Stimulated activated memory B cell treated with anti-CD40 and anti-IgM and Interleukin-4, amounts not matched to agents 10 μg/mL and 1 μg/mL and 100 μg/mL, for 72 hours (primary cell): ENCODE measurements around the gene MMP28.

Source experiments
- ATAC-seq: fragments of 150-1000 bp; cut with Tn5 transposase; 2 replicates; pipeline ENCODE4 v1.10.0; 2021
- H3K27ac Mint-ChIP-seq: one replicate; pipeline ENCODE4 v1.8.0; 2022; ENCODE audit warnings: mild to moderate bottlenecking, mixed read lengths
- H3K27me3 Mint-ChIP-seq: one replicate; pipeline ENCODE4 v1.8.0; 2022; ENCODE audit warnings: mixed read lengths
- H3K36me3 Mint-ChIP-seq: one replicate; pipeline ENCODE4 v1.8.0; 2022; ENCODE audit warnings: mixed read lengths
- H3K4me1 Mint-ChIP-seq: one replicate; pipeline ENCODE4 v1.8.0; 2022; ENCODE audit warnings: mixed read lengths
- H3K4me3 Mint-ChIP-seq: one replicate; pipeline ENCODE4 v1.8.0; 2022; ENCODE audit warnings: mild to moderate bottlenecking, moderate library complexity, mixed read lengths
- H3K9me3 Mint-ChIP-seq: one replicate; pipeline ENCODE4 v1.8.0; 2022; ENCODE audit warnings: mixed read lengths

The MMP28 gene

DNA sequence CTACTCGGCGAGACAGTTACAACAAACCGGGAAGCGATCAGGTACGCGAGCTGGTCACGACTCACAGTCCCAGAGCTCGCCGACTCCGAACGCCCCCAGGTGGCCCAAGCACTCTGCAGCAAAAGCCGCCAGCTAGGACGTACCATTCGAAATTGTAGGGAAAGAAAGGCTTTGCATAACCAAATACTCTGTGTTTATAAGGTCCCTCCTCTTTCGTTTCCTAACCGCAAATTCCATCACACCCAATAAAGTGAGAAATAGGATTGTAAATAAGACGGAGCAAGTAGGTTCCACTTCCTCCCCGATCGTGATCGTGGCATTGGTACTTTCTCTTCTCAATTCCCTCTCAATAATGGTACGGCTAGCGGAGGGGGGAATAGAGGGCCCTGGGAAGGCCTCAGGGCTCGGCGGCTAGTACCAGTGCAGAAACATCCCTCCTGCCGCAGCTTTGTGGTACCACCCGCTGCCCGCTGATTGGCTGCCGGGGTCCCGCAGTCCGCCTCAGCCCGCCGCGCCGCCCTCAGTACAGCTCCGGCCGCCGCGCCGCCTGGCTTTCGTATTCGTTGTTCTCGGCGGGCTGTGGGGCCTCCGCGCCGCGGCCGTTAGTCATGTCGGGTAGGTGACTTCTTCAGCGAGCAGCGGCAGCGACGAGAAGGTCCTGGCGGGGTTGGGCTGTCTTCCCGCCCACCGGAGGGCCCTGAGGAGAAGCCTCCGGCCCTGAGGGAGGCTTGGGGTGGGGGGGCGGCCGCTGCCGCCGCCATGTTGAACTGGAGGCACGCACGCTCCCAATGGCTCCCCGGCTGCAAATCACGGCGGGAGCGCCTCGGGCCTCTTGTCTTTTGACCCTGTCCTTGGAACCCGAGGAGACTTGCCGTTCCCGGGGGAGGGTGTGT is 13.8 kb upstream of the MMP28 start, which contains the start of gene TAF15:
Gene TAF15 (plus strand): TSS at position 523 of the 893 bp plus-strand sequence. CDS start 86 bp downstream, at position 609.
- Mint-ChIP-seq H3K27me3 (no peaks in the 10 kb centered on the region), H3K4me3 (peak within 1 kb of the TSS; percentile 96)
- ATAC-seq, result peak; percentile 98

DNA sequence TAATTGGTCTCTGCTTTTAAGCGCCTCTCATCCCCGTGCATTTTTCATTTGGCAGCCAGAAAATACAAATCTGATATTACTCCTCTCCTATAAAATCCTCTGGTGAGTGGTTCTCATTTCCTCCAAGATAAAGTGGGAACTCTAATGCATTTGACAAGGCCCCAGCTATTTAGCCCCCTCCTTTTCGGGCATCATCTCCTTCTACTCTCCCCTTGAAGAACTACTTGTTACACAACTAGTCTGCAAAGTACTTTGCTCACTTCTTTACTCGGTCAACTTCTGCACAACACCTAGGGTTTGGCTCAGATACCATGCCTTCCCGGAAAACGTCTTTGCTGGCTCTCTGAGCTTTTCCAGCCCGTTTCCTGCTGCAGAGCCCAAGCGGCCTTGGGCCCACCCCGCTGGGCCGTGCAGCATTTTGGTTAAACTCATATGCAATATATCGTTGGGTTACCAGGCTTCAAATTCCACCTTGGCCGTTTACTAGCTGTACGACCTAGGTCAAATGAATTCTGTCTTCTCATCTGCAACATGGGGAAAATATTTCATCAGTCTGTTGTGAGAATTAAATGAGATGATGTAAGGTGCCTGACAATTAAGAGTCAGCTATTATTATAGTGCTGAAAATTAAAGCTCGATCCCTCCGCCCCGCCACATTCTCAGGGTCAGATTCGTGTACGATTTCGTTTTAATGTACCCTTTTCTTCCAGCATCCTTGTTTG is 13.0 kb upstream of the MMP28 start:
- Mint-ChIP-seq H3K36me3 (peaks cover 5% of the 10 kb centered on the region), H3K27ac (peak overlapping the region; percentile 99), H3K4me1 (peaks cover 35% of the 10 kb centered on the region), H3K9me3 (no peaks in the 10 kb centered on the region), H3K4me3 (peak overlapping the region; percentile 96), H3K27me3 (no peaks in the 10 kb centered on the region)
- no peak for ATAC-seq

More for the DNA sequence above, 13.8 kb upstream of the MMP28 start, which contains the start of gene TAF15:
- H3K27ac Mint-ChIP-seq, result peak within 1 kb of the TSS; percentile 99
- H3K36me3 Mint-ChIP-seq, result peaks cover 10% of the 10 kb centered on the region
- H3K4me1 Mint-ChIP-seq, result peaks cover 40% of the 10 kb centered on the region
- H3K9me3 Mint-ChIP-seq, result no peaks in the 10 kb centered on the region

DNA sequence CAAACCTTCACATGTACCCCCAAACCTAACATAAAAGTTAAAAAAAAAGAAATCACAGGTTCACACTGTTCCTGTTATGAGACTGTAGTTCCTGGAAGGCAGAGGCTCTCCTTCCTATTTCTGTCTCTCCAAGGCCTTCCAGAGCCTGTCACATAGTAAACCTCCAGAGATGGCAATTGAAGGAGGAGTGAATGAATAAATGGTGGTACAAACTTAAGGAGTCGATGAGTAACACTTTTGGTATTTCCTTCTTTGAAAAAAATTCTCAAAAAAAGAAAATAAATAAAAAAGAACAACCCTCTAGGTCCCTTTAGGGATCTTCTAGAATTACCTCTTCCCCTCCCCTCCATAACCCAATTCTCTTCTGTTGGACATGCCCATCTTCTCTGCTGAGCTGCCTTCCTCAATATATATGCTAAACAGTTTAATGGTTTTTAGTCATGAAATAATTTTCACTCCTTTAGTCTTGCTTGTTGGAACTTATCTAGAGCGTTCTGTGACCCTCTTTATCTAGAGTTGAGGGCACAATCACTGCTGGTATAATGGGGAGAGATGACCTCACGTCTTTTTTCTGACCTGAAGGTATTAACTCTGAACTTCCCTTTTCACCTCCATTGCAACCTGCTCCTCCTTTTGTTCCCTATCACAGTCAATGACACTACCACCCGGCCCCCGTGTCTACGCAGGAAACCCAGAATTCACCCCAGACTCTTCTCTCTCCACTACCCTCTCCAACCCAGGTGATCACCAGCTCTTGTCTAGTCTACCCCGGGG is 12.1 kb upstream of the MMP28 start:
- ATAC-seq, result no peak
- H3K4me1 Mint-ChIP-seq, result peaks cover 30% of the 10 kb centered on the region
- H3K4me3 Mint-ChIP-seq, result no peak overlapping the region
- H3K27me3 Mint-ChIP-seq, result no peaks in the 10 kb centered on the region
- no peaks in the 10 kb centered on the region for H3K9me3 Mint-ChIP-seq
- H3K27ac Mint-ChIP-seq, result peak overlapping the region; percentile 99
- no peaks in the 10 kb centered on the region for H3K36me3 Mint-ChIP-seq

DNA sequence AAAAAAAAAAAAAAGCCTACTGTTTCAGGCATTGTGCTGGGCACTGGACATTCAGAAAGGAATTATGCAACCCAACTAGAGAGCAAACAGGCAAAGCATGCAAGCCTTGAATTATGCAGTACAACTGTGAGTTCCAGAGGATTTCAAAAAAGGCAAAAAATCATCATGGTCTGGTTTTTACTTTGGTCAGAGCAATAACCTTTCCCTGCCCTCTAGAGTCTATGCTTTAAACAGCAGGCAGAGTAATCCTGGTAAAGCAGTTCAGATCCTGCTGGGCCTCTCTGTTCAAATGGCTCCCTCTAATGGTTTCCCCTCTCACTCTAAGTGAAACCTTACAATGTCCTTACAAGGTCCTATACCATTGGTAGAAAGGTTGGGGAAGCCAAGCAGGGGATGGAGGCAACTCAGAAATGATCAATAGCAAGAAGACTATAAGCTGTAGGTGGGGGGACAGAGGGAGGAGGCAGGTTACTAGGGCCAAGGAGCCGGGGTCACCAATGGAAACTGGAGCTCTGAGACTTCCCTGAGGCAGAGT is 9.3 kb upstream of the MMP28 start:
- Mint-ChIP-seq H3K36me3 (no peaks in the 10 kb centered on the region), H3K9me3 (no peaks in the 10 kb centered on the region), H3K27ac (no peak overlapping the region), H3K4me3 (no peak overlapping the region), H3K4me1 (peaks cover 31% of the 10 kb centered on the region), H3K27me3 (no peaks in the 10 kb centered on the region)
- ATAC-seq, result peak; percentile 31

DNA sequence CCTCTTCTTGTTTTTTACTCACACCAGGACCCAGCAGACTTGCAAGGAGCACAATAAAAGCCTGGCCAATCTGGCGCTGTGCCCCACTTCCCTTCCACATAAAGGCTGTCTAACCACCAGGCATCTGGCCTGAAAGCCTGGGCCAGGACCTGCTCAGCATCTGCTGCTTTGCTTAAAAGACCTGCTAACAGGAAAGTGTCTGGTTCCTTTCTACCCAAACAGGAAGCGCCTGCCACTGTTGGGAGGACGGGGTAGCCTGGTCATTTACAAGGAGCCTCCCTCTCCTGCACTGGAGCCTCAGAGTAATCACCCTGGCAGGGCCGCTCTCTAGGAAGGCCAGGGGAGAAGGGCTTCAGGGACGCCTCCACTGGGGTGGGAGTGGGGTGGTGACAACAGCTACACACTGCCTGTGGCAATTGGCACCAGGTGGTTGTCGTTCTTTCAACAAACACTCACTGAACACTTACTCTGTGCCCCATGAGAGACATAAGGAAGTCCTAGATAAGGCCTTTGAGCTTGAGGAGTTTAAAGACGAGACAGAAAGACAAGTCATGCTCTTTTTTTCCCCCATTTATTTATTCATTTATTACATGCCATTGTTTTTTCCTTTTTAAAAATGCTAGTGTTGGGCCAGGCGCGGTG is 6.3 kb upstream of the MMP28 start:
- no peak overlapping the region for H3K4me3 Mint-ChIP-seq
- peak; percentile 72 for ATAC-seq
- peaks cover 17% of the 10 kb centered on the region for H3K4me1 Mint-ChIP-seq
- no peaks in the 10 kb centered on the region for H3K9me3 Mint-ChIP-seq
- H3K27ac Mint-ChIP-seq, result peak overlapping the region; percentile 53
- no peaks in the 10 kb centered on the region for H3K36me3 Mint-ChIP-seq
- no peaks in the 10 kb centered on the region for H3K27me3 Mint-ChIP-seq

DNA sequence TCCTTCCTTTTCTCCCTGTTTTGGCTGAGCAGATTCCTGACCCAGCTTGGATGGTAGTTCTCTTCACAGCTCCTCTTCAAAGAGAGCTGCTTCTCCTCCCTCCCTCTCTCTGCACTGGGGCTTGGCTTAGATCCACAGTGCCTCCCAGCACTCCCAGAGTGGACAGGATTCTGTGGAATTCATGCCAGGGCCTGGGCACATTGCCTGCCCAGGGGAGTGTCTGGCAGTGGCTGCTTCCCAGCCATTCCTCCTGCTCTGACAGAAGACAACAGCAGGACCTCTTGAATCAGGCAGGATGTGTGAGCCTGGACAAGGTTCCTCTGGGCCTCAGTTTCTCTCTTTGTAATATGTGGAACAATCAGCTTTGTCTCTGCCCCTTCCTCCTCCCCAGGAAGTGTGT is 4.5 kb upstream of the MMP28 start:
- peak overlapping the region; percentile 10 for H3K27ac Mint-ChIP-seq

DNA sequence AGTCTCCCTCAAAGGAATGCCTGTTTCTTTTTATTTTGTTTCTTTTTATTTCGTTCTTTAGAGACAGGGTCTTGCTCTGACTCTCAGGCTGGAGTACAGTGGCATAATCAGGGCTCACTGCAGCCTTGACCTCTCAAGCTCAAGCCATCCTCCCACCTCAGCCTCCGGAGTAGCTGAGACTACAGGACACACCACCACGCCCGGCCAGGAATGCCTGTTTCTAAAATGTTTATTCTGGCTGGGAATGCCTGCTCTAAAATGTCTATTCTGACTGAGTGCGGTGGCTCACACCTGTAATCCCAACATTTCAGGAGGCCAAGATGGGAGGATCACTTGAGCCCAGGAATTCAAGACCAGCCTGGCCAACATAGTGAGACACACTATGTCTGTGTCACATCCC is 2.5 kb upstream of the MMP28 start:
- no peaks in the 10 kb centered on the region for H3K9me3 Mint-ChIP-seq
- H3K27ac Mint-ChIP-seq, result no peak overlapping the region
- peaks cover 29% of the 10 kb centered on the region for H3K27me3 Mint-ChIP-seq
- H3K36me3 Mint-ChIP-seq, result no peaks in the 10 kb centered on the region
- no peak for ATAC-seq
- peaks cover 24% of the 10 kb centered on the region for H3K4me1 Mint-ChIP-seq
- no peak overlapping the region for H3K4me3 Mint-ChIP-seq

More for the DNA sequence above, 4.5 kb upstream of the MMP28 start:
- no peak overlapping the region for H3K4me3 Mint-ChIP-seq
- peaks cover 11% of the 10 kb centered on the region for H3K27me3 Mint-ChIP-seq
- no peaks in the 10 kb centered on the region for H3K36me3 Mint-ChIP-seq
- no peaks in the 10 kb centered on the region for H3K9me3 Mint-ChIP-seq
- peaks cover 24% of the 10 kb centered on the region for H3K4me1 Mint-ChIP-seq
- ATAC-seq, result no peak

DNA sequence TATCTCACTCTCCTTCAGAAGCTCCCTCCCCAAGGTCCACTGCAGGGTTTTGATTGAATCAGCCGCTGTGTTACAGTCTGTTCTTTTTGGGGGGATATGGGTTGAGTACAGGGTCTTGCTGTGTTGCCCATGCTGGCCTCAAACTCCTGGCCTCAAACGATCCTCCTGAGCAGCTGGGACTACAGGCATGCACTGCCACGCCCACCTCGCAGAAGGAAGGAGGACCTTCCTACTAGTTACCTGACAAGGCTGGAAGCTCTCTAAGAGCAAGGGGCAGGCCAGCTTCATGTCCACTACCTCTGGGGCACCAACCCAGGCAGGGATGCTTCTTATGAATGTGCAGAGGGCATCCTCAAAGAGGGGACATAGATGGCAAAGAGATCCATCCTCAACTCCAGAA is 1.9 kb upstream of the MMP28 start:
- Mint-ChIP-seq H3K27ac (no peak overlapping the region), H3K4me1 (peaks cover 24% of the 10 kb centered on the region), H3K27me3 (peaks cover 34% of the 10 kb centered on the region), H3K9me3 (no peaks in the 10 kb centered on the region), H3K36me3 (no peaks in the 10 kb centered on the region), H3K4me3 (no peak overlapping the region)
- no peak for ATAC-seq

DNA sequence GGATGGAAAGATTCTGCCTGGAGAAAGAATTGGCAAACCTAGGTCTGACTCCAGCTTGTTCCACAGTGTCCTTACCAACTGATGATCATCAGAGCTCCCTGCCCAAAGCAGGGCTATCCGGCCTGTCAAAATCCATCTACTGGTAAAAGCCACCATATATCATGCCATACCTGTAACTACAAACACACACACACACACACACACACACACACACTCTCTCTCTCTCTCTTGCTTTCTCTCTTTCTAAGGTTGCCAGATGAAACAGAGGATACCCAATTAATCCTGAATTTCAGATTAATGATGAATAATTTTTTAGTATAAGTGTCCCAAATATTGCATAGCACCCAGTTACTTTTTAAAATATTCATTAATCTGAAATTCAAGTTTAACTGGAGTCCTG is 1.5 kb upstream of the MMP28 start:
- H3K4me3 Mint-ChIP-seq, result no peak overlapping the region

DNA sequence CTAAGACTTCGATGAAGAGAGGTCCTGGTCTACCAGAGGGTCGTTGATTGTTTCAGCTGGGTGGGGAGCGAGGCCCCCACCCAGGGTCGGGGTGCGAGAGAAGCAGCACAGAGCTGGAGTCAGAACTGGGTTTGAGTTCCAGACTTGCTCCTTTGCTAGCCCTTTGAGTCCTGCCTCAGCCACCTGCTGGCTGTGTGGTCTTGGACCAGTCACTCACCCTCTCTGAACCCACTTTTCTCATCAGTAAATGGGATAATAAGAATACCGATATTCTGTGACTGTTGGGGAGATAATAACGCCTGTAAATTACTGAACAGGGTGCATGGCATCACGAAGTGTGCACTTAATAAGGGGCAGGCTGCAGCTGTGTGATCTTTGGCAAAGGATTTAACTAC is 427 bp upstream of the MMP28 start:
- no peaks in the 10 kb centered on the region for H3K36me3 Mint-ChIP-seq
- no peak for ATAC-seq
- H3K27ac Mint-ChIP-seq, result no peak overlapping the region
- peaks cover 50% of the 10 kb centered on the region for H3K27me3 Mint-ChIP-seq
- H3K4me3 Mint-ChIP-seq, result peak overlapping the region; percentile 84
- peaks cover 15% of the 10 kb centered on the region for H3K4me1 Mint-ChIP-seq
- H3K9me3 Mint-ChIP-seq, result no peaks in the 10 kb centered on the region

More for the DNA sequence above, 1.5 kb upstream of the MMP28 start:
- H3K36me3 Mint-ChIP-seq, result no peaks in the 10 kb centered on the region
- no peak for ATAC-seq
- no peaks in the 10 kb centered on the region for H3K9me3 Mint-ChIP-seq
- H3K27ac Mint-ChIP-seq, result no peak overlapping the region
- H3K4me1 Mint-ChIP-seq, result peaks cover 24% of the 10 kb centered on the region
- peaks cover 39% of the 10 kb centered on the region for H3K27me3 Mint-ChIP-seq

DNA sequence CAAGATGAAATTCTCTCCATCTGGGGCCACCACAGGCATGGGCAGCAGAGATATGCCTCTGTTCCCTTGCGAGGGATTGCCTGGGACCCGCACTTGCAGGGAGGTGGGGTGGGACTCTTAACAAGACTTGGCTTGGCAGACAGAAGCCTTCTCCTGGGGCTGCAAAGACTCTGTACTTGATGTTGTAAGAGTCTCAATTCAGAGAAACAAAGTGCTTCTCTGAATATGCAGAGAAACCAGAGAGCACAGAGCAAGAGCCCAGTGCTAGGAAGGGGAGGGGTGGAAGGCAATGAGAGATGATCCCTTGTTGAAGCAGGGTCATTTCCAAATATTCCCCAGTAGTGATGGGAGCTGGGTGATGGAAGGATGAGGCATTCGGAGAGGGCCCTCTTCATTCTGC is 2.2 kb downstream of the MMP28 start:
- H3K4me3 Mint-ChIP-seq, result no peak overlapping the region

DNA sequence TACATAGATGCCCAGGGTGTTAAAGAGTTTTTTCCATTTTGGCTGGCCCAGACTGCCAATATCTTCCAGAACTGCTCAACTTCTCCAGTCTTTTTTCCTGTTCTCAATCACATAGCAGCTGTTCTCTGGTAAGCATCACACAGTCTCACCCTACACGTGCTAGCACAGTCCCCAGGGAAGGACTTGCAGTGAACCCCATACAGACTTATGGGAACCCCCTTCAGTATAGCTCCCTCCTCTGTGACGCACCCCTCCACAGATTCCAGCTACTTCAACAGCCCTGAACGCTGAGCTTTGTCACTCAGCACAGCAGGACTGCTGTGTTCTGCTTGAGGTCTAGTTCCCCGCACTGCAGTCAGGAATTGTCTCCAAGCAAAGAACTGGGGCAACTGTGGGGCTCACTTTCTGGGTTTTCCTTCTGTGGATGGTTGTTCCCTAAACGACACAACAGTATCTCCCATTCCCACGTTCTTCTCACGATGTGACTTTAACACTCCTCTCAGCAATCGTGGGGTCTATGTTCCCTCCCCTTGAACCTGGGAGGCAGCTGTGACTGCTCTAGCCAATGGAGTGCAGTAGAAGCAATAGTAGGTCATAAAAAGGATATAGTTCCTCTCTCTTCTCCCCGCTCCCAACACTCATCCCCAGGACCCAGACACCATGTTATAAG is 3.6 kb downstream of the MMP28 start:
- no peak overlapping the region for H3K27ac Mint-ChIP-seq

More for the DNA sequence above, 2.2 kb downstream of the MMP28 start:
- Mint-ChIP-seq H3K27ac (no peak overlapping the region), H3K36me3 (no peaks in the 10 kb centered on the region), H3K4me1 (peaks cover 14% of the 10 kb centered on the region), H3K9me3 (no peaks in the 10 kb centered on the region), H3K27me3 (peaks cover 57% of the 10 kb centered on the region)
- ATAC-seq, result no peak

DNA sequence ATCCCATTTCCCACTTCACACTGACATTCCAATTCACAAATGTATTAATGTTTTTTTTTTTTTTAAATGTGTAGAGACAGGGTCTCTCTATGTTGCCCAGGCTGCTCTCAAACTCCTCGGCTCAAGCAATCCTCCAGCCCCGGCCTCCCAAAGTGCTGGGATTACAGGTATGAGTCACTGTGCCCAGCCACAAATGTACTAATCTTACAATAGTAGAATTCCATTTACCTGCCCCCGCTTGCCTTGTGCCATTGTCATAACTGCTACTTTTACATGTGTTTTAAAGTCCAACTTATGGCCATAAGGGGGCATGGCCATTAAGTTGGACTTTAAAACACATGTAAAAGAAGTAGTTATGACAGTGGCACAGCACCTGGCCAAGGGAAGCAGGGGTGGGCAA is 4.6 kb downstream of the MMP28 start:
- no peaks in the 10 kb centered on the region for H3K36me3 Mint-ChIP-seq
- H3K9me3 Mint-ChIP-seq, result no peaks in the 10 kb centered on the region
- H3K27ac Mint-ChIP-seq, result no peak overlapping the region
- H3K4me1 Mint-ChIP-seq, result peaks cover 12% of the 10 kb centered on the region
- H3K27me3 Mint-ChIP-seq, result peaks cover 68% of the 10 kb centered on the region
- no peak overlapping the region for H3K4me3 Mint-ChIP-seq
- no peak for ATAC-seq

More for the DNA sequence above, 3.6 kb downstream of the MMP28 start:
- ATAC-seq, result no peak
- Mint-ChIP-seq H3K4me1 (peaks cover 14% of the 10 kb centered on the region), H3K27me3 (peaks cover 71% of the 10 kb centered on the region), H3K4me3 (no peak overlapping the region), H3K9me3 (no peaks in the 10 kb centered on the region), H3K36me3 (no peaks in the 10 kb centered on the region)
